GM19467 (cell line): ENCODE measurements around the gene KHDRBS2.

Experiments used
- ATAC-seq: cut with Tn5 transposase; IDR thresholded peaks from one replicate; pipeline ENCODE4 v1.9.1; 2021; ENCODE audit warnings: mild to moderate bottlenecking, moderate library complexity; ENCODE audit not compliant: unreplicated experiment

Gene KHDRBS2

GRCh38 chr6:61640463-61640862 lies 645.6 kb downstream of the KHDRBS2 start:
- no peak for ATAC-seq
